Skeletal muscle satellite cell (primary cell): ENCODE results near the gene HELT.
"Not testable (repeated sequence)": the region's sequence is repeated elsewhere in the genome, so short reads cannot be mapped to it uniquely, and the experiment has no call there.

Experiments
- H3K27me3 ChIP-seq: 2 replicates; pipeline ENCODE4 v1.7.0; 2013; ENCODE audit warnings: low read length; ENCODE audit not compliant: control insufficient read depth, insufficient read depth
- H3K36me3 ChIP-seq: 2 replicates; pipeline ENCODE4 v1.7.0; 2013; ENCODE audit warnings: mild to moderate bottlenecking, control low read depth, low read length; ENCODE audit not compliant: insufficient read depth
- H3K4me1 ChIP-seq: 2 replicates; pipeline ENCODE4 v1.7.0; 2013; ENCODE audit warnings: low read length; ENCODE audit not compliant: control insufficient read depth, insufficient read depth
- H3K4me2 ChIP-seq: 2 replicates; pipeline ENCODE4 v1.7.0; 2013; ENCODE audit warnings: mild to moderate bottlenecking, low read length
- H3K4me3 ChIP-seq: 2 replicates; pipeline ENCODE4 v1.7.0; 2013; ENCODE audit warnings: low read length
- H3K9ac ChIP-seq: 2 replicates; pipeline ENCODE4 v1.7.0; 2013; ENCODE audit warnings: mild to moderate bottlenecking, low read depth, low read length, moderate library complexity
- H3K9me3 ChIP-seq: replicated peaks from 2 replicates; pipeline ENCODE4 v1.7.0; 2013; ENCODE audit warnings: mild to moderate bottlenecking, control low read depth, low read length

HELT gene

GRCh38 chr4:184988611-184989010, 29.7 kb upstream of the HELT start:
- Histone ChIP-seq H3K9me3 (no peaks in the 10 kb centered on the region), H3K9ac (no peak overlapping the region), H3K27me3 (peaks cover 29% of the 10 kb centered on the region), H3K36me3 (no peaks in the 10 kb centered on the region), H3K4me2 (no peak overlapping the region), H3K4me1 (no peaks in the 10 kb centered on the region), H3K4me3 (no peak overlapping the region)

- H3K9me3 ChIP-seq, H3K4me3 ChIP-seq, H3K36me3 ChIP-seq, H3K4me1 ChIP-seq, H3K4me2 ChIP-seq, H3K9ac ChIP-seq: not testable (repeated sequence)
- H3K27me3 ChIP-seq = peaks cover 35% of the 10 kb centered on the region
Observed at GRCh38 chr4:184989283-184989682, 29.0 kb upstream of the HELT start.

DNA sequence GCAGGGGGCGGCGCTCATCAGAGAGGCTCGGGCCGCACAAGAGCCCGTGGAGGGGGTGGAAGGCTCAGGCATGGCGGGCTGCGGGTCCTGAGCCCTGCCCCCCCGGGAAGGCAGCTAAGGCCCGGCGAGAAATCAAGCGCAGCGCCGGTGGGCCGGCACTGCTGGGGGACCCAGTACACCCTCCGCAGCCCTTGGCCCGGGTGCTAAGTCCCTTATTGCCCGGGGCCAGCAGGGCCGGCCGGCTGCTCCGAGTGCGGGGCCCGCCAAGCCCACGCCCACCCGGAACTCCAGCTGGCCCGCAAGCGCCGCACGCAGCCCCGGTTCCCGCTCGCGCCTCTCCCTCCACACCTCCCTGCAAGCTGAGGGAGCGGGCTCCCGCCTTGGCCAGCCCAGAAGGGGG, 28.2 kb upstream of the HELT start:
- H3K4me3 ChIP-seq, H3K9ac ChIP-seq, H3K9me3 ChIP-seq, H3K36me3 ChIP-seq, H3K4me2 ChIP-seq, H3K4me1 ChIP-seq: not testable (repeated sequence)
- peaks cover 39% of the 10 kb centered on the region for H3K27me3 ChIP-seq

DNA sequence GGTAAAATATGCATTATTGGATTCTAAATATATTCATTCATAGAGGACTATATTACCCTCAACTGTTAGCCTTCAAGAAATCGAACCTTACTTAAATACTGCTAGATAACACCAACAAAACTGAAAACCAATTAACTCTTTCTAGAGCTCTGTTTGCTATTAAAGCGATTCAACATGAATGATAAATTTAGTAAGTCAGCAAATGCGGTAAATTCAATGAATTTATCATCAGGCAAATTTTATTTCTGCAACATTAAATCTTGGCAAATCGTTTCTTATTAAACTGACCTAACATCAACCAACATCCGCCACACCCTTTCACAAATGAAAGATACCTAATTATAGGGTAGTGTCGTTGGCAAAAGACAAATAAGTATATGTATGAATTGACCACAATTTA, 26.4 kb upstream of the HELT start:
- no peak overlapping the region for H3K4me3 ChIP-seq
- H3K4me1 ChIP-seq = no peaks in the 10 kb centered on the region
- H3K9ac ChIP-seq = no peak overlapping the region

DNA sequence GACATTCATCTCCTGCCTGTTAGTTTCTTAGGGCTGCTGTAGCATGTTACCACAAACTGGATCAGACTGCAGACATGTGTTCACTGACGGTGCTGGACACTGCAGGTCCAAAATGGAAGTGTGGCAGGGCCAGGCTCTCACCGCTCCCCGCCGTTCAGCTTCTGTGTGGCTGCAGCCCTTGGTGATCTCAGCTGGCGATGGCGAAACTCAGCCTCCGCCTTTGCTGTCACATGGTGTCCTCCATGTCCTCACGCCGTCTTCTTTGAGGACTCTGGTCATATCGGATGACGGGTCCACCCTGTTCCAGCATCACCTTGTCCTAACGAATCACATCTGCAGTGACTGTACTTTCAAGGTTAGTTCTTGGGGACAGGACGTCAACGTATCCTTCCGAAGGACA, 25.9 kb upstream of the HELT start:
- no peak overlapping the region for H3K4me3 ChIP-seq

More for the DNA sequence above, 26.4 kb upstream of the HELT start:
- no peak overlapping the region for H3K4me2 ChIP-seq
- H3K27me3 ChIP-seq = peaks cover 39% of the 10 kb centered on the region
- no peaks in the 10 kb centered on the region for H3K36me3 ChIP-seq
- H3K9me3 ChIP-seq = no peaks in the 10 kb centered on the region

GRCh38 chr4:184993247-184993646, 25.0 kb upstream of the HELT start:
- Histone ChIP-seq H3K27me3 (peaks cover 38% of the 10 kb centered on the region), H3K4me1 (no peaks in the 10 kb centered on the region), H3K4me2 (no peak overlapping the region), H3K36me3 (no peaks in the 10 kb centered on the region), H3K9me3 (no peaks in the 10 kb centered on the region), H3K4me3 (no peak overlapping the region), H3K9ac (no peak overlapping the region)

More for the DNA sequence above, 25.9 kb upstream of the HELT start:
- Histone ChIP-seq H3K9me3 (no peaks in the 10 kb centered on the region), H3K4me1 (no peaks in the 10 kb centered on the region), H3K4me2 (no peak overlapping the region), H3K36me3 (no peaks in the 10 kb centered on the region), H3K9ac (no peak overlapping the region), H3K27me3 (peaks cover 39% of the 10 kb centered on the region)

GRCh38 chr4:184994010-184994622, 24.2 kb upstream of the HELT start:
- H3K36me3 ChIP-seq = no peaks in the 10 kb centered on the region
- H3K4me2 ChIP-seq = no peak overlapping the region
- no peaks in the 10 kb centered on the region for H3K4me1 ChIP-seq
- peaks cover 35% of the 10 kb centered on the region for H3K27me3 ChIP-seq
- H3K4me3 ChIP-seq = no peak overlapping the region
- no peak overlapping the region for H3K9ac ChIP-seq
- H3K9me3 ChIP-seq = no peaks in the 10 kb centered on the region

- Histone ChIP-seq H3K27me3 (peaks cover 35% of the 10 kb centered on the region), H3K4me1 (no peaks in the 10 kb centered on the region), H3K4me2 (no peak overlapping the region), H3K36me3 (no peaks in the 10 kb centered on the region), H3K9me3 (no peaks in the 10 kb centered on the region), H3K4me3 (no peak overlapping the region), H3K9ac (no peak overlapping the region)
Observed at GRCh38 chr4:184994623-184995010, 23.7 kb upstream of the HELT start.

DNA sequence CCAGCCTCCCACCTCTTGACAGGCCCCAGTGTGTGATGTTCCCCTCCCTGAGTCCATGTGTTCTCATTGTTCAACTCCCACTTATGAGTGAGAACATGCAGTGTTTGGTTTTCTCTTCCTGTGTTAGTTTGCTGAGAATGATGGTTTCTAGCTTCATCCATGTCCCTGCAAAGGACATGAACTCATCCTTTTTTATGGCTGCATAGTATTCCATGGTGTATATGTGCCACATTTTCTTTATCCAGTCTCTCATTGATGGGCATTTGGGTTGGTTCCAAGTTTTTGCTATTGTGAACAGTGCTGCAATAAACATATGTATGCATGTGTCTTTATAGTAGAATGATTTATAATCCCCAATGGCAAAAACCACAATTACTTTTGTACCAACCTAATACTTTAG, 20.6 kb upstream of the HELT start:
- H3K9me3 ChIP-seq, H3K4me2 ChIP-seq, H3K36me3 ChIP-seq, H3K4me3 ChIP-seq, H3K9ac ChIP-seq, H3K4me1 ChIP-seq: not testable (repeated sequence)
- peaks cover 32% of the 10 kb centered on the region for H3K27me3 ChIP-seq

GRCh38 chr4:185002784-185003183, 15.5 kb upstream of the HELT start:
- H3K9ac ChIP-seq = no peak overlapping the region
- H3K36me3 ChIP-seq = no peaks in the 10 kb centered on the region
- peaks cover 5% of the 10 kb centered on the region for H3K4me1 ChIP-seq
- H3K4me2 ChIP-seq = no peak overlapping the region
- no peak overlapping the region for H3K4me3 ChIP-seq
- H3K27me3 ChIP-seq = peaks cover 43% of the 10 kb centered on the region
- no peaks in the 10 kb centered on the region for H3K9me3 ChIP-seq

DNA sequence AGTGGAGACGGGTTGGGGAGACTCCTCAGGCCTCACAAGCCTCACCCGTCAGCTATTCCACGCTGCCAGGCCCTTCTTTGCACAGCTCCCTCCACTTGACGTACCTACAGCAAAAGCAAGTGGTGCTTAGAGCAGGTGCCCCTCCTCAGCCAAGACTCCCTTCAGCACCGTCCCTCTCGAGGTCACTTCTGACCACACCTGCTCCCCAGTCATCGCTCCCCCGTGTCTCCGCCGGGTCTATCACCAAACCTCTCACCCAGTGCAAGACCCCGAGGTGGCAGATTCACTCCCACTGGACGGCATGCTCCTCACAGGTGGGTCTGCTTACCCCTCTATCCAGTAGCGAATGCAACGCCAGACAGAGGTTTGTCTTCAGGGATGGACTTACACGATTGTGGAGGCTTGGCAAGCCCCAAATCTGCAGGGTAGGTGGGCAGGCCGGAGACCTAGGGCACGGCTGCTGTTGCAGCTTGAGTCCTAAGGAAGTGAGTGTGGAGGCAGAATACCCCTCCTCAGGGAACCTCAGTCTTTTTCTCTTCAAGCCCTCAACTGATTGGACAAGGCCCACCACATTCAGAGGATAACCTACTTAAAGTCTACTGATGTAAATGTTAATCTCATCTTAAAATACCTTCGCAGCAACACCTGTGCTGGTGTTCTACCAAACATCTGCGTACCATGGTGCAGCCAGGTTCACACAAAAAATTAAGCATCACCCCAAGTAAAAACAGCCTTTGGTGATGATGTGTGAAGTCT, 14.5 kb upstream of the HELT start:
- no peak overlapping the region for H3K9ac ChIP-seq
- H3K36me3 ChIP-seq = no peaks in the 10 kb centered on the region
- peaks cover 43% of the 10 kb centered on the region for H3K27me3 ChIP-seq
- H3K9me3 ChIP-seq = no peaks in the 10 kb centered on the region
- H3K4me1 ChIP-seq = peaks cover 5% of the 10 kb centered on the region
- H3K4me2 ChIP-seq = no peak overlapping the region
- H3K4me3 ChIP-seq = no peak overlapping the region
